ENCODE data around the gene MYO1D.

Gene MYO1D

GRCh38 chr17:32855620-32856019, 21.3 kb downstream of the MYO1D start:
- FAIRE-seq (no peak), DNase-seq (ENCODE audit: insufficient read length, low spot score) (no peak)
- no peak for TF ChIP-seq CTCF (IDR thresholded peaks at IDR 0.05; ENCODE audit: insufficient read depth, missing control alignments)

- DNase-seq (ENCODE audit: insufficient read length, low spot score): no peak
- TF ChIP-seq CTCF (IDR thresholded peaks at IDR 0.05; ENCODE audit: insufficient read depth, missing control alignments): no peak
- no peak for FAIRE-seq
Measured at GRCh38 chr17:32854832-32855389, 22.0 kb downstream of the MYO1D start.

GRCh38 chr17:32854207-32854606, 22.7 kb downstream of the MYO1D start:
- DNase-seq (ENCODE audit: insufficient read length, low spot score) (no peak), FAIRE-seq (no peak)
- TF ChIP-seq CTCF (IDR thresholded peaks at IDR 0.05; ENCODE audit: insufficient read depth, missing control alignments): no peak

- FAIRE-seq (no peak), DNase-seq (ENCODE audit: insufficient read length, low spot score) (no peak)
- TF ChIP-seq CTCF (IDR thresholded peaks at IDR 0.05; ENCODE audit: insufficient read depth, missing control alignments): no peak
Measured at GRCh38 chr17:32852811-32853210, 24.1 kb downstream of the MYO1D start.

GRCh38 chr17:32849879-32850278, 27.0 kb downstream of the MYO1D start:
- FAIRE-seq: no peak
- DNase-seq (ENCODE audit: insufficient read length, low spot score): no peak
- TF ChIP-seq CTCF (IDR thresholded peaks at IDR 0.05; ENCODE audit: insufficient read depth, missing control alignments): no peak

- DNase-seq (ENCODE audit: insufficient read length, low spot score) (no peak), FAIRE-seq (no peak)
- TF ChIP-seq CTCF (IDR thresholded peaks at IDR 0.05; ENCODE audit: insufficient read depth, missing control alignments): no peak
Measured at GRCh38 chr17:32847977-32848376, 28.9 kb downstream of the MYO1D start.

GRCh38 chr17:32846143-32846542, 30.8 kb downstream of the MYO1D start:
- no peak for FAIRE-seq

More at GRCh38 chr17:32846143-32846542, 30.8 kb downstream of the MYO1D start:
- DNase-seq (ENCODE audit: insufficient read length, low spot score): no peak
- TF ChIP-seq CTCF (IDR thresholded peaks at IDR 0.05; ENCODE audit: insufficient read depth, missing control alignments): no peak

All from D721Med (cell line).